ENCODE data around the gene FBLN1. TPM values are rescaled to one million over a fixed set of nuclear protein-coding genes. Genes with fewer than 3 reads are reported as not detected.
"Not testable (repeated sequence)": the region's sequence is repeated elsewhere in the genome, so short reads cannot be mapped to it uniquely, and the experiment has no call there.

The FBLN1 gene
- total and polyA plus RNA-seq, 12 donors: 31.3 to 126 (median 51.0) TPM

- DNase-seq: no peak
- Histone ChIP-seq H3K36me3 (peaks cover 0 to 15% (median 0%) of the 10 kb centered on the region in 9 donors), H3K27ac (no peak overlapping the region), H3K4me1 (peaks cover 0 to 16% (median 0%) of the 10 kb centered on the region in 9 donors), H3K27me3 (peaks cover 0 to 14% (median 0%) of the 10 kb centered on the region in 7 donors), H3K9me3 (no peaks in the 10 kb centered on the region), H3K4me3 (no peak overlapping the region)
- ATAC-seq: no peak
- intact Hi-C loops (cut with DNase I): no loop called here
- no peak for TF ChIP-seq CTCF (IDR thresholded peaks at IDR 0.05)
- WGBS, 2 donors: 92% methylated on average over 31 of the region's 31 CpGs
Observed at GRCh38 chr22:45586651-45587405, 84.1 kb downstream of the FBLN1 start.

GRCh38 chr22:45587638-45588505 is 85.2 kb downstream of the FBLN1 start:
- DNase-seq (no peak), ATAC-seq (no peak)
- intact Hi-C loops (cut with DNase I): no loop called here
- Histone ChIP-seq H3K36me3 (peaks cover 0 to 20% (median 0%) of the 10 kb centered on the region in 9 donors), H3K4me1 (peaks cover 0 to 16% (median 0%) of the 10 kb centered on the region in 9 donors), H3K9me3 (no peaks in the 10 kb centered on the region), H3K27ac (no peak overlapping the region), H3K4me3 (no peak overlapping the region), H3K27me3 (peaks cover 0 to 14% (median 0%) of the 10 kb centered on the region in 7 donors)
- 73% methylated on average over 17 of the region's 17 CpGs for WGBS, 2 donors
- TF ChIP-seq CTCF (IDR thresholded peaks at IDR 0.05): no peak

- ATAC-seq (no peak), DNase-seq (no peak)
- no peak overlapping the region for H3K27ac ChIP-seq
- no peaks in the 10 kb centered on the region for H3K9me3 ChIP-seq
- WGBS, 2 donors: 87 to 89% methylated on average over 7 to 8 of the region's 8 CpGs
- intact Hi-C loops (cut with DNase I): no loop called here
- H3K4me1 ChIP-seq: peaks cover 0 to 4% (median 0%) of the 10 kb centered on the region in 9 donors
- no peak for TF ChIP-seq CTCF (IDR thresholded peaks at IDR 0.05)
- peaks cover 0 to 14% (median 0%) of the 10 kb centered on the region in 7 donors for H3K27me3 ChIP-seq
- no peak overlapping the region for H3K4me3 ChIP-seq
- H3K36me3 ChIP-seq: peaks cover 0 to 20% (median 0%) of the 10 kb centered on the region in 9 donors
Observed at GRCh38 chr22:45589556-45589955, 86.9 kb downstream of the FBLN1 start.

GRCh38 chr22:45590262-45590661 is 87.6 kb downstream of the FBLN1 start:
- DNase-seq (no peak), ATAC-seq (peak in 1 of 8 donors; percentile 15)
- no peak for TF ChIP-seq CTCF (IDR thresholded peaks at IDR 0.05)
- no peak overlapping the region for H3K4me3 ChIP-seq
- intact Hi-C loops (cut with DNase I): no loop called here
- no peak overlapping the region for H3K27ac ChIP-seq
- peaks cover 0 to 14% (median 0%) of the 10 kb centered on the region in 7 donors for H3K27me3 ChIP-seq
- WGBS, 2 donors: 85 to 90% methylated on average over 13 of the region's 13 CpGs
- no peaks in the 10 kb centered on the region for H3K4me1 ChIP-seq
- no peaks in the 10 kb centered on the region for H3K9me3 ChIP-seq
- peaks cover 0 to 20% (median 0%) of the 10 kb centered on the region in 9 donors for H3K36me3 ChIP-seq

GRCh38 chr22:45591633-45592213 is 89.0 kb downstream of the FBLN1 start:
- H3K4me3 ChIP-seq; H3K9me3 ChIP-seq; ATAC-seq; H3K27ac ChIP-seq; DNase-seq; intact Hi-C loops (cut with DNase I); H3K4me1 ChIP-seq: not testable (repeated sequence)
- WGBS, 2 donors: 93% methylated on average over 22 to 26 of the region's 26 CpGs
- Histone ChIP-seq H3K27me3 (peaks cover 0 to 11% (median 0%) of the 10 kb centered on the region in 7 donors), H3K36me3 (peaks cover 0 to 15% (median 0%) of the 10 kb centered on the region in 9 donors)

Data from heart right ventricle (tissue), 16 donors.